Epithelial cell of esophagus (primary cell): ENCODE data around the gene PPIG.

Experiments used
- DNase-seq: peaks from one replicate; pipeline ENCODE4 v3.0.0; 2010; ENCODE audit warnings: low read depth
- H3K4me3 ChIP-seq: 2 replicates; pipeline ENCODE4 v1.5.1; 2011; ENCODE audit warnings: mild to moderate bottlenecking, low read length, control low read depth
- CTCF ChIP-seq: IDR thresholded peaks from 2 replicates; pipeline ENCODE4 v1.5.1; 2011; ENCODE audit warnings: low read depth, mild to moderate bottlenecking, low read length, control low read depth, inconsistent platforms; ENCODE audit not compliant: insufficient read depth; ENCODE audit errors: missing control alignments

The PPIG gene

GRCh38 chr2:169649278-169649677, 65.1 kb downstream of the PPIG start:
- DNase-seq, result no peak
- H3K4me3 ChIP-seq, result no peak overlapping the region
- no peak for TF ChIP-seq CTCF

GRCh38 chr2:169653636-169654035, 69.5 kb downstream of the PPIG start:
- DNase-seq, result peak; percentile 52
- H3K4me3 ChIP-seq, result no peak overlapping the region
- TF ChIP-seq CTCF, result no peak

- DNase-seq, result no peak
- no peak overlapping the region for H3K4me3 ChIP-seq
- TF ChIP-seq CTCF, result no peak
Measured at GRCh38 chr2:169656164-169656563, 72.0 kb downstream of the PPIG start.

- DNase-seq, result no peak
- TF ChIP-seq CTCF, result no peak
- H3K4me3 ChIP-seq, result no peak overlapping the region
Measured at GRCh38 chr2:169658877-169659276, 74.7 kb downstream of the PPIG start.

GRCh38 chr2:169659320-169659719, 75.2 kb downstream of the PPIG start:
- no peak overlapping the region for H3K4me3 ChIP-seq
- DNase-seq, result no peak
- no peak for TF ChIP-seq CTCF

GRCh38 chr2:169661265-169661664, 77.1 kb downstream of the PPIG start:
- DNase-seq, result no peak
- no peak overlapping the region for H3K4me3 ChIP-seq
- no peak for TF ChIP-seq CTCF

GRCh38 chr2:169662744-169663143, 78.6 kb downstream of the PPIG start:
- no peak for DNase-seq
- H3K4me3 ChIP-seq, result no peak overlapping the region
- TF ChIP-seq CTCF, result no peak
